ENCODE results near the gene LHX4.

LHX4 gene

DNA sequence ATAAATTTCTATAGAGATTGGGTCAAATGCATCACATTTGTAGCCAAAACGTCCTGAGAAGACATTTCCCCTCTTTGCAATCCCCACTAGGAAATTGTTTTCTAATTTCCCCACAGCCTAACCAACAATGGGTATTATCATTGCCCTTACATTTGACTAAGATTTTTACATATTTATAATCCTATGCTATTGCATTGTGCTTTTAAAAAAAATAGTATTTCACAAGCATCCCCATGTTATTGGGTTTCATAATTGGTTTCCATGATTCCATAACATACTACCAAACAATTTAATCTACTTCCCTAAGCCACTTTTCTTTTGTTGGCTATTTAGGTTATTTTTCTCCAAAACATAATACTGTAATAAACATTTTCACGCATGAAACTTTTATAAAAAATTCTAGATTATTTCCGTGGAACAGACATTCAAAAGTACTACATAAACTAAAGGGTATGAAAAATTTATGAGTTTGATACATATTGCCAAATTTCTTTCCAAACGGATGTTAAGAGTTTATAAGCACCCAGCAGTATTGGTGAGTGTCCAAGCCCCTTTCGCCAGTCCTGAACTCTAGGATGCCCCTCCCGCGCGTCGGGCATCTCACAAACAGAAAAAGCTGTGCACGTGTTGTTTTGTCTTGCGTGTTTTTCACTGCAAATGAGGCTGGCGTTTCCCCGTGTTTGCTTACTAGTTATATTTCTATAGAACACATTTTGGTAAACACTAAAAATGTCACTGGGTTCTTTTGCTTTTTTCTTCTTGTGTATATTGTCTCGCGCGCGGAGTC, 2.0 kb upstream of the LHX4 start:
- DNase-seq (ENCODE audit: low read depth in 2 of 2), result no peak

DNA sequence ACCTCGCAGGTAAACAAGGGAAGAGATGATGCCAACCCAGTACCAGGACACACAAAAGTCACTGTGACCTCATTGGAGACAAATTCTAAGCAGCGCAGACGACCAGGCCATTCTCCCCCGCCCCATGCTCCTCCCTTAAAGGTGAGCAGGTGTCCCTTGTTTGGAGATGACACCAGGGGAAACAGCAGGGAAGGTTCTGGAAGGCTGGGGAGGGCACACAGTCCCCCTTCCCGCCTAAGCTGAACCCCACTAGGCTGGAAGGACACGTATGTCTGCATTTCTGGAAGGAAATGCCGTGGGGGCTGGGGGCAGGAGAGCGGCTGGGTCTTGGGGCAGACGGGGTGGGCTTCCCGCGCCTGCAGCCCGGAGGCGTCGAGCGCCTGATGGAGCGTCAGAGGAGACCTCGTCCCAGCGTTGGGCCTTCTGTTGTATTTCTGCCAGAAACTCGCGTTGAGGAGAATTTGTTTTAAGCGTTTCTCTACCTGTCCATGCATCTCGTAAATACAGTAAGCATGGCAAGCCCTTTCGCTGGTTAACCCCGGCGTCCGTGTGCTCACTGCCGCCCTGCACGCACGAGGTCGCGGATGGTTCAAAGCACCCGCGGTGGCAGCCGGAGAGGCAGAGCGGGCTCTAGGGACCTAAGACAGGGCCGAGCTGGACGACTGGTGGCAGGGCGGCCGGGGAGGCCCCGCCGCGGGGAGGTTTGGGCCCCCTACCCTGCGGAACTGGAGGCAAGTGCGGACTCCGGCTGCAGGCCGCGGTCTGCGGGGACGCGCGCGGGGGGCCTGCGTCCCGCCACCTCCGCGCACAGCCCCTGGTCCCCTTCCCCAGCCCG, 1.2 kb upstream of the LHX4 start:
- DNase-seq (ENCODE audit: low read depth in 2 of 2), result no peak

- no peak for DNase-seq (ENCODE audit: low read depth in 2 of 2)
Observed at GRCh38 chr1:180230416-180230790, 339 bp downstream of the LHX4 start.

DNA sequence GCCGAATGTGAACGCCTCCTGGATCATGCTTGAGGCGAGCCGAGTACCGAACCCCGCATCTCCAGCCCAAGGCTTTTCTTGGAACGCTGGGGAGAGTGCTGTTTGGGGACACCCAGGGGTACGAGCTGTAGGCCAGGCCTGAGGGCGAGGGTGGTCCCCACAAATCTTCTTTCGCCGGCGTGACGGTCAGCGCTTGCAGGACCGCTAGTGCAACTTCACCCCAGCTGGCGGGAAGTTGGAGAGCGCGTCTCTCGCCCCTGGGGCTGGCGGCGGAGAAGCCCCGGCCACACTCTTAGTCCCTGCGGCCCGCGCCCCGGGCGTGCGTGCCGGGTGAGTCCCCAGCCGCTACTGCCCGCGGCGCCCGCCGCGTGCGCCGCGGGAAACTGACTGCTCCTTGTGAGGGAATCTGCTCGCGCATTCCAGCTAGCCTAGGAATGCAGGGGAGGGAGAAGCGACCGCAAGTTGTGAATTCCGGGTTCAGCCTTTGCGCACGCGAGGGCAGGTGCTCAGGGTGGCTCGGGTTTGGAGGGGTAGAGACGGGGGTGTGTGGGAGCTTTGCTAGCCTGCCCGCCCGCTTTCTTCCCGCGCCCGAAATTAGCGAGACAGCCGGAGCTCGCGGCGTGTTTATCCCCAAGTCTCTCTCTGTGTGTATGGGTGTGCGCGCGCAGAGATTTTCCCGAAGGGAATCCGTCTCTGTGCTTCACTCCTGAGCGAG, 884 bp downstream of the LHX4 start:
- no peak for DNase-seq (ENCODE audit: low read depth in 2 of 2)

DNA sequence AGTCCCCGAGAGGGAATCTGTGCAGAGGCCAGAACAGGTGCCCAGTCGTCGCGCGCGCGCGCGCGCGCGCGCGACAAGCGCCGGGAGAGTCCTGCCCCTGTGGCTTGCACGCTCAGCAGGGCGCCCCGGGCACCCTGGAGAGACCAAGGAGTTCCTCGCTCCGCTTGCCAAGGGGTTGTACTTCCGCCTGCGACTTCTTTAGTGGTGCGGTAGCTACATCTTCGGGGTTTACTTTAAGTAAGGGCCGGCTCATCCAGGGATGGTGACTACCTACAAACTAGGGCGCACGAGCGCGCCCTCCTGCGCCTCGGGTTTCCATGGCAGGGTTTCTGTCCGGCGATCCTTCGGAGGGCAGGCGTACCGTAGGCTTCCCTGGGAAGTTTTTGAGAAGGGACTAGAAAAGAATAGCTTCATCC, 1.4 kb downstream of the LHX4 start:
- no peak for DNase-seq (ENCODE audit: low read depth in 2 of 2)

GRCh38 chr1:180231936-180232335, 1.9 kb downstream of the LHX4 start:
- no peak for DNase-seq (ENCODE audit: low read depth in 2 of 2)

GRCh38 chr1:180232521-180233043, 2.5 kb downstream of the LHX4 start:
- no peak for DNase-seq (ENCODE audit: low read depth in 2 of 2)

GRCh38 chr1:180233191-180234011, 3.3 kb downstream of the LHX4 start:
- DNase-seq (ENCODE audit: low read depth in 2 of 2), result no peak

DNA sequence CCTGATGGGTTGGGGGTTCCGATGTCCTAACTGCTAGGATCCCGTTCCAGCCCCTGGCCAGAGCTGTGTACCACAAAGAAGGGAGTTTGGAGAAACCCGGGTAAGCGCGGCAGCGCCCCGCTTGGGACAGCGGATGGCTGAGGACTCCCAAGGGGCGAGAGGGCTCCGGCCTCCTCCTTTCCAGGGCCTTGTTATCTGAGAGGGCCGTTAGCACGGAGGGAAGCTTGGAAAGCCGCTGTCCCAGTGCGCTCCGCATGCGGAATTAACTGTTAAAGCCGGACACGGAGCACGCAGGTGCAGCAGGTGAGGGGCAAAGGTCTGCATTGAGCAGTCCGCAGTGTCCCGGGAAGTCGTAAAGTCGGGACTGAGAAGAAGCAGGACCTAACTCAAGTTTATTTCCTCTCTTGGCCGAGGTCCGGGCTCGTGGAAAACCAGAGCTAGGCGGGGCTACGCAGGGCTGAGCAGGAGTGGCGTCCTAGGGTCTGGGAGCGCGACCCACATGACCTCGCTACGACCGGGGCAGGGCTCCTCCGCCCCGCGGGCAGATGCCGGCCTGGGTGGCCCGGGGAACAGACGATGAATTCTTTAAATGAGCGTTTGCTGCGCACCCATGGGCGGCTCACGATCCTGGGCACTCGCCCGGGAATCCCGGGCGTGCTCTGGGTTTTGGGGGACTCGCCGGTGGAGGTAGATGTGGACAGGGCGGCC, 4.5 kb downstream of the LHX4 start:
- no peak for DNase-seq (ENCODE audit: low read depth in 2 of 2)

- DNase-seq (ENCODE audit: low read depth in 2 of 2), result no peak
Observed at GRCh38 chr1:180235077-180235501, 5.0 kb downstream of the LHX4 start.

- no peak for DNase-seq (ENCODE audit: low read depth in 2 of 2)
Observed at GRCh38 chr1:180235502-180236239, 5.6 kb downstream of the LHX4 start.

DNA sequence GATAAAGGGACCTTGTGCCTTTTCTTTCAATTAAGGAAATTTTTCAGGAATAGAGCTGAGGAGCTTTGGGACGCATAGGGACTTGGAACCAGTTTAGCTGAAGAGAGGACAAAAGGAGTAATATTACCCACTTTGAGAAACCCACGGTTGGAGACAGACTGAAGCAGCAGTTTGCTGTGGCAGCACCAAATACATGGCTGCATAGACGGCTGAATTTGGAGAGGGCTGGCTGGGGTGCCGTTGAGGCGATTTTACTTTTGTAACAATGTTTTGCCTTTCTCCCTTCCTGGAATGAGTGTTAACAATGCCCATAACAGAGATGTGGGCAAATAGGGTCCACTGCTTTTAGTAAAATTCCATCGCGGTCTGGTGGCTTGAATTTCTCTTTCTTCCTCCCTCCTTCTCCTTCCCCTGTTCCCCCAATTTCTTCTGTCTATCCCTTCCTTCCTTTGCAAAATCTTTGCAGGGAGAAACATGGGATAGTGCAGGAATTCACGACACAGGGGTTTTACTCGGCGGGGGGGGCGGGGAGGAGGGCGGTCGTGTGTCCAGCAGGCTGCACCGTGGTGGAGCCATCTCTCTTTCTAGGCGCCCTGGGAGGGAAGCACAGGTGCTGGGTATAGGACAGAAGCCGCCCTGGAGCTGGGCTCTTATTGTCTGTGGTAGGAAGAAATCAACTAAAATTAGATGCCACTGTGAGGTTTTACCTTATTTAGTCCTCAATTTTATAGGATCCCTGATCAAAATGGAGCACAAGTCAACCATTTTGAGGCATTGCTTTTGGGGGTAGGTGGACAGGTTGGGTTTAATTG, 6.8 kb downstream of the LHX4 start:
- no peak for DNase-seq (ENCODE audit: low read depth in 2 of 2)

- no peak for DNase-seq (ENCODE audit: low read depth in 2 of 2)
Observed at GRCh38 chr1:180237869-180238476, 7.9 kb downstream of the LHX4 start.

- DNase-seq (ENCODE audit: low read depth in 2 of 2), result no peak
Observed at GRCh38 chr1:180238675-180239074, 8.6 kb downstream of the LHX4 start.

DNA sequence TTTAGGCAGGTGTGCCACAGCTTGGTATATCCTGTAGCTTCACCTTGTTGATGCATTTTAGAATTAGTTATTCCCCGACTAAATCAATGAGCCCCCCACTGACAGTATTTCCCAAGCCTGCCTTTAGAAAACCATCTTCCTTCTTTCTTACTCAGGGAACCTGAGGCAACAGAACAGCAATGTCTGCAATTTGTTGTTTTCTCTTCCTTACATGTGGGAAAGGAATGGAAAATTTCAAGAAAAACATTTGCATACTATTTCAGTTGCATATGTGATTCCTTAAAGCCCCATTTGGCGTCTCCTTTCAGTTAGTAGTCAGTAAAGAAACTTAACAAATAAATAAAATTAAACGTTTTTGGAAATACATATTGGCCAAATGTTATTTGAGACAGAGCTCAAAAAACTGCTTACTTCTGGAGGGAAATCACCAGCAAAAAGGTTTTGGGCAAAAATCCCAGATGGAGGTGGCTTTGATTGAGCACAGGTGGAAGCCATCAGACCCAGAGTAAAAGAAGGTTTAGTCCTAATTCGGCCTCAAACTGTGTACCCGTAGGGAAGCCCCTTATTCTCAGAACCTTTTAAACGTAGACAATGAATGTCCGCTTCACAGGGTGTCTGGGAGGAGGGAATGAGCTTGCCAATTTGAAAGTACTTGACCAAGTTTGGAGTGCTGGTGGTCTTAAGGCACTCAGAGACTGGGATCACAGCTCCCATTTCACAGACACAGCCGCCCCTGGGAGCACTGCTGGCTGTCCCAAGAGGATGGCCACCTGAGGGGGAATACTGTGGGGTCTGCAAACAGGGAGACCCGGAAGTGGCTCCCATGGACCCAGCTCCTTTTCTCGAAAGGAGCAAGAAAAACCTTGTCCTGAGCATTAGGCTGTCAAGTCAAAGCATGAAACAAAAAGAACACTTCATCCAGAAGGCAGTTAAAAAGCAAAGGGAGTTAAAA, 9.4 kb downstream of the LHX4 start:
- DNase-seq (ENCODE audit: low read depth in 2 of 2), result no peak

DNA sequence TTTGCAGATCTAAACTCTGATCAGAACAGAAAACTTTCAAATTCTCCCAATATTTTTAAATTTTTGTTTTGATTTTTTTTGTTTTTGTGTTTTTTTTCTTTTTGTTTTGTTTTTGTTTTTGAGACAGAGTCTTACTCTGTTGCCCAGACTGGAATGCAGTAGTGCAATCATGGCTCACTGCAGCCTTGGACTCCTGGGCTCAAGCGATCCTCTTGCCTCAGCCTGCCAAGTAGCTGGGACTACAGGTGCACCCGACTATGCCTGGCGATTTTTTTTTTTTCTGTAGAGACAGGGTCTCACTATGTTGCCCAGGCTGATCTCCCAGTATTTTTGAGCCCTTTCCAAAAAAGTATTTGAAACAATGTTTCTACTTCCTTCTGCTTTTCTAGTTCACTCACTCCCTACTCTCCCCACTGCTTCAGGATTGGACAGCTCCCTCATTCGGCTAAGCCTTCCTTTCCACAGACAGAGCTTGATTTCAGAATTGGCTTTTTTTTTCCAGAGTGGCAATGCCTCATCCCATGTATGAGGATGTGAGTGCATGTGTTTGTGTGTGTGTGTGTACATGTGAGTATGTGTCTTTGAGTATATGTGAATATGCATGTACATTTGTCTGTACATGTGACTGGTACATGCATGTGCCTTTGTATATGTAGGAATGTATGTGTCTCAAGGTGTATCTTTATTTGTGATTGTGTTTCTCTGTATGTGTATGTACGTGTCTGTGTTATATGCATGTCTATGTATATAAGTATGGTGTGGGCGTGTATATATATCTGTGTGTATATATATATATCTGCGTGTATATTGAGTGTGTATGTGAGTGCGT, 11.9 kb downstream of the LHX4 start:
- no peak for DNase-seq (ENCODE audit: low read depth in 2 of 2)
